ENCODE measurements around the gene CRTC1. TPM values are rescaled to one million over a fixed set of nuclear protein-coding genes. Genes with fewer than 3 reads are reported as not detected.
"Not testable (repeated sequence)": the region's sequence is repeated elsewhere in the genome, so short reads cannot be mapped to it uniquely, and the experiment has no call there.

The CRTC1 gene
- total RNA-seq, 1 experiment from 2014 or later, result 0.95 TPM

GRCh38 chr19:18711893-18712292, 28.4 kb downstream of the CRTC1 start:
- in situ Hi-C loops (cut with HindIII; ENCODE audit: low pct_unique_long_range_greater_than_20kb, low sequenced_read_pairs), result no loop called here
- DNase-seq (ENCODE audit: low read depth, low spot score), result no peak

GRCh38 chr19:18712981-18713380, 29.5 kb downstream of the CRTC1 start:
- no peak for DNase-seq (ENCODE audit: low read depth, low spot score)
- in situ Hi-C loops (cut with HindIII; ENCODE audit: low pct_unique_long_range_greater_than_20kb, low sequenced_read_pairs), result no loop called here

- in situ Hi-C loops (cut with HindIII; ENCODE audit: low pct_unique_long_range_greater_than_20kb, low sequenced_read_pairs), result no loop called here
- no peak for DNase-seq (ENCODE audit: low read depth, low spot score)
Measured at GRCh38 chr19:18713550-18714117, 30.2 kb downstream of the CRTC1 start.

GRCh38 chr19:18715416-18715815, 31.9 kb downstream of the CRTC1 start:
- no peak for DNase-seq (ENCODE audit: low read depth, low spot score)
- in situ Hi-C loops (cut with HindIII; ENCODE audit: low pct_unique_long_range_greater_than_20kb, low sequenced_read_pairs), result no loop called here

GRCh38 chr19:18716857-18717256, 33.4 kb downstream of the CRTC1 start:
- DNase-seq (ENCODE audit: low read depth, low spot score), result no peak
- in situ Hi-C loops (cut with HindIII; ENCODE audit: low pct_unique_long_range_greater_than_20kb, low sequenced_read_pairs), result no loop called here

GRCh38 chr19:18717601-18718000, 34.1 kb downstream of the CRTC1 start:
- DNase-seq (ENCODE audit: low read depth, low spot score), result no peak
- in situ Hi-C loops (cut with HindIII; ENCODE audit: low pct_unique_long_range_greater_than_20kb, low sequenced_read_pairs), result no loop called here

- in situ Hi-C loops (cut with HindIII; ENCODE audit: low pct_unique_long_range_greater_than_20kb, low sequenced_read_pairs), result no loop called here
- DNase-seq (ENCODE audit: low read depth, low spot score), result no peak
Measured at GRCh38 chr19:18718015-18718526, 34.6 kb downstream of the CRTC1 start.

GRCh38 chr19:18718846-18719458, 35.5 kb downstream of the CRTC1 start:
- in situ Hi-C loops (cut with HindIII; ENCODE audit: low pct_unique_long_range_greater_than_20kb, low sequenced_read_pairs), result no loop called here
- DNase-seq (ENCODE audit: low read depth, low spot score), result no peak

- in situ Hi-C loops (cut with HindIII; ENCODE audit: low pct_unique_long_range_greater_than_20kb, low sequenced_read_pairs), result no loop called here
- DNase-seq (ENCODE audit: low read depth, low spot score), result no peak
Measured at GRCh38 chr19:18719541-18719940, 36.1 kb downstream of the CRTC1 start.

GRCh38 chr19:18723871-18724377, 40.4 kb downstream of the CRTC1 start:
- DNase-seq (ENCODE audit: low read depth, low spot score), result no peak
- in situ Hi-C loops (cut with HindIII; ENCODE audit: low pct_unique_long_range_greater_than_20kb, low sequenced_read_pairs), result no loop called here

- no peak for DNase-seq (ENCODE audit: low read depth, low spot score)
- in situ Hi-C loops (cut with HindIII; ENCODE audit: low pct_unique_long_range_greater_than_20kb, low sequenced_read_pairs), result no loop called here
Measured at GRCh38 chr19:18725841-18726770, 42.6 kb downstream of the CRTC1 start.

- no peak for DNase-seq (ENCODE audit: low read depth, low spot score)
- in situ Hi-C loops (cut with HindIII; ENCODE audit: low pct_unique_long_range_greater_than_20kb, low sequenced_read_pairs), result no loop called here
Measured at GRCh38 chr19:18726846-18727245, 43.4 kb downstream of the CRTC1 start.

GRCh38 chr19:18727602-18728001, 44.1 kb downstream of the CRTC1 start:
- in situ Hi-C loops (cut with HindIII; ENCODE audit: low pct_unique_long_range_greater_than_20kb, low sequenced_read_pairs); DNase-seq (ENCODE audit: low read depth, low spot score): not testable (repeated sequence)

- in situ Hi-C loops (cut with HindIII; ENCODE audit: low pct_unique_long_range_greater_than_20kb, low sequenced_read_pairs), result no loop called here
- DNase-seq (ENCODE audit: low read depth, low spot score), result no peak
Measured at GRCh38 chr19:18729933-18730530, 46.6 kb downstream of the CRTC1 start.

- in situ Hi-C loops (cut with HindIII; ENCODE audit: low pct_unique_long_range_greater_than_20kb, low sequenced_read_pairs), result no loop called here
- DNase-seq (ENCODE audit: low read depth, low spot score), result no peak
Measured at GRCh38 chr19:18730885-18731513, 47.5 kb downstream of the CRTC1 start.

- in situ Hi-C loops (cut with HindIII; ENCODE audit: low pct_unique_long_range_greater_than_20kb, low sequenced_read_pairs), result no loop called here
- no peak for DNase-seq (ENCODE audit: low read depth, low spot score)
Measured at GRCh38 chr19:18731562-18732008, 48.1 kb downstream of the CRTC1 start.

- in situ Hi-C loops (cut with HindIII; ENCODE audit: low pct_unique_long_range_greater_than_20kb, low sequenced_read_pairs), result no loop called here
- no peak for DNase-seq (ENCODE audit: low read depth, low spot score)
Measured at GRCh38 chr19:18733196-18733647, 49.7 kb downstream of the CRTC1 start.
